Measurements from ENCODE around the gene GGTA1. TPM values are rescaled to one million over a fixed set of nuclear protein-coding genes. Genes with fewer than 3 reads are reported as not detected.

The GGTA1 gene
- total and polyA plus RNA-seq, 10 donors, result 11.2 to 44.9 (median 23.3) TPM

DNA sequence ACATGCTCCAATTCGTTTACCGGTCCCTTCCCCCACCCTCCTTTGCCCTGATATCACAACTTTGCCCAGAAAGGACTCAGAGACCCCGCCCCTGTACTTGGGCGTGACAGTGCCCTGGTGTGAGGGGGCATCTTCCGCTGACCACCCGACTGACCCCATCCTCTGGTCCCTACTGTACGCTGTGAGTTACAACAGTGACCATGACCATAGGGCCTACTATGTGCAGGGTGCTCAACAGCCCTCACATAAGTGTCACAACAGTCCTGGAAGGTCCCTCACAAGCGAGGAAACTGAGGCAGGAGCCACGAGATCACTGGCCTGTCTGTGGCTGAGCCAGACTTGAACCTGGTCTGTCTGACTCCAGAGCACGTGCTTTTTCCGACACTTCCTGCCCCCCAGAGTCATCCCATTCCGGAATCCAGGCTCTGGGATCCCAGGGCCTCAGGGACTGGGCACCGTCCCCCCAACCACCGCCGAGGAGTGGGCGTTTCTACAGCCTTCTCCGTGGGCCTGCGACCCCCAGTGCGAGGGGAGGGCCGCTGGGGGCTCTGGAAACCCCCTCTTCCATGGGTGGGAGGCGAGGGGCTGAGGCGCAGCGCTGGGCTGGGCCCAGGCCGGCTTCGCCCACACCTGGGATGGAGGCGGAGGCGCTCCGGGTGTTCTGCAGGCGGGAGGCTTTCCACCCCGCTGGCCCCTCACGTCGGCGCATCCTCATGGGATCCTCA lies 45.7 kb upstream of the GGTA1 start:
- H3K27ac ChIP-seq, result no peak overlapping the region
- H3K9me3 ChIP-seq, result no peaks in the 10 kb centered on the region
- peaks cover 7 to 19% (median 14%) of the 10 kb centered on the region in 6 donors for H3K4me1 ChIP-seq
- H3K27me3 ChIP-seq (replicated peaks in 1 of 7), result peaks cover 0 to 52% (median 0%) of the 10 kb centered on the region in 7 donors
- intact Hi-C loops (cut with DNase I; ENCODE audit: low total_unique reads), result loop anchor here (5.0 to 10.0 kb wide), 2 partner anchors 139 to 447 kb away; no protein-coding TSS in a partner anchor
- H3K4me3 ChIP-seq, result peak overlapping the region in 1 of 8 donors; percentile 24
- TF ChIP-seq POLR2AphosphoS5 (IDR thresholded peaks at IDR 0.05) (no peak), POLR2A (IDR thresholded peaks at IDR 0.05) (no peak)
- TF ChIP-seq, protein P1, sequence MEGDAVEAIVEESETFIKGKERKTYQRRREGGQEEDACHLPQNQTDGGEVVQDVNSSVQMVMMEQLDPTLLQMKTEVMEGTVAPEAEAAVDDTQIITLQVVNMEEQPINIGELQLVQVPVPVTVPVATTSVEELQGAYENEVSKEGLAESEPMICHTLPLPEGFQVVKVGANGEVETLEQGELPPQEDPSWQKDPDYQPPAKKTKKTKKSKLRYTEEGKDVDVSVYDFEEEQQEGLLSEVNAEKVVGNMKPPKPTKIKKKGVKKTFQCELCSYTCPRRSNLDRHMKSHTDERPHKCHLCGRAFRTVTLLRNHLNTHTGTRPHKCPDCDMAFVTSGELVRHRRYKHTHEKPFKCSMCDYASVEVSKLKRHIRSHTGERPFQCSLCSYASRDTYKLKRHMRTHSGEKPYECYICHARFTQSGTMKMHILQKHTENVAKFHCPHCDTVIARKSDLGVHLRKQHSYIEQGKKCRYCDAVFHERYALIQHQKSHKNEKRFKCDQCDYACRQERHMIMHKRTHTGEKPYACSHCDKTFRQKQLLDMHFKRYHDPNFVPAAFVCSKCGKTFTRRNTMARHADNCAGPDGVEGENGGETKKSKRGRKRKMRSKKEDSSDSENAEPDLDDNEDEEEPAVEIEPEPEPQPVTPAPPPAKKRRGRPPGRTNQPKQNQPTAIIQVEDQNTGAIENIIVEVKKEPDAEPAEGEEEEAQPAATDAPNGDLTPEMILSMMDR (IDR thresholded peaks at IDR 0.05 in 8 of 11, conservative IDR thresholded peaks at IDR 0.05 in 3 of 11), result no peak
- no peak for DNase-seq
- 43 to 62% (median 50%) methylated on average over 18 to 33 of the region's 33 CpGs for WGBS, 5 donors
- H3K36me3 ChIP-seq, result no peaks in the 10 kb centered on the region

GRCh38 chr9:121542025-121542424 lies 42.4 kb upstream of the GGTA1 start:
- H3K36me3 ChIP-seq, result no peaks in the 10 kb centered on the region
- no peak overlapping the region for H3K27ac ChIP-seq
- intact Hi-C loops (cut with DNase I; ENCODE audit: low total_unique reads), result loop anchor here (10.0 kb wide), 1 partner anchor 143 kb away; no protein-coding TSS in a partner anchor
- no peak overlapping the region for H3K4me3 ChIP-seq
- peaks cover 6 to 20% (median 13%) of the 10 kb centered on the region in 6 donors for H3K4me1 ChIP-seq
- TF ChIP-seq, protein P1 (IDR thresholded peaks at IDR 0.05 in 8 of 11, conservative IDR thresholded peaks at IDR 0.05 in 3 of 11), result no peak
- TF ChIP-seq POLR2A (IDR thresholded peaks at IDR 0.05) (no peak), POLR2AphosphoS5 (IDR thresholded peaks at IDR 0.05) (no peak)
- no peak for DNase-seq
- H3K9me3 ChIP-seq, result no peaks in the 10 kb centered on the region
- peaks cover 0 to 22% (median 0%) of the 10 kb centered on the region in 7 donors for H3K27me3 ChIP-seq (replicated peaks in 1 of 7)
- 75 to 83% (median 77%) methylated on average over 4 of the region's 4 CpGs for WGBS, 5 donors

DNA sequence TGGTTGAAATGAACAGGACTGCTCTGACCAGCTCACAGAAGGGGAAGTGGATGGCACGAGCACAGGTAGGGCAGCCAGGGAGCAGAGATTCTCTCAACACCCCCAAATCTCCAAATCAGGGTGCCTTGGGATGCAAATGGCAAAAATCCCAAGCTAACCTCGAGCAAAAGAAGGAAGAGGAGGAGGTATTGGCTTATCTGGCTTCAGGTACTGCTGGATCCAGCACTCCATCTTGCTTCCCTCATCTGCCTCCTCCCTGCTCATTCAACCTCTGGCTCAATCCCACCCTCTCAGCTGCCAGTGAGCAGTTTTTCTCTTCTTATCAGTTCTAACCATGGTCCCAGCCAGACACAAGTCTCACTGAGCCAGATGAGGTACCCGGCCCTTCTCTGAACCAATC lies 41.6 kb upstream of the GGTA1 start:
- 55 to 81% (median 71%) methylated on average over 2 to 3 of the region's 3 CpGs for WGBS, 5 donors
- TF ChIP-seq, protein P1 (IDR thresholded peaks at IDR 0.05 in 8 of 11, conservative IDR thresholded peaks at IDR 0.05 in 3 of 11), result no peak
- TF ChIP-seq POLR2A (IDR thresholded peaks at IDR 0.05) (no peak), POLR2AphosphoS5 (IDR thresholded peaks at IDR 0.05) (no peak)

GRCh38 chr9:121538221-121538620 lies 38.6 kb upstream of the GGTA1 start:
- Histone ChIP-seq H3K27ac (no peak overlapping the region), H3K4me3 (no peak overlapping the region), H3K9me3 (no peaks in the 10 kb centered on the region), H3K4me1 (peaks cover 0 to 6% (median 3%) of the 10 kb centered on the region in 6 donors), H3K27me3 (replicated peaks in 1 of 7) (no peaks in the 10 kb centered on the region), H3K36me3 (no peaks in the 10 kb centered on the region)
- TF ChIP-seq, protein P1 (IDR thresholded peaks at IDR 0.05 in 8 of 11, conservative IDR thresholded peaks at IDR 0.05 in 3 of 11), result peak in 4 of 11 experiments; percentile 7 to 25 (median 18)
- no peak for TF ChIP-seq POLR2A (IDR thresholded peaks at IDR 0.05)
- intact Hi-C loops (cut with DNase I; ENCODE audit: low total_unique reads), result no loop called here
- 76 to 84% (median 79%) methylated on average over 7 of the region's 7 CpGs for WGBS, 5 donors
- no peak for DNase-seq

More for the DNA sequence above, 41.6 kb upstream of the GGTA1 start:
- no peak overlapping the region for H3K27ac ChIP-seq
- peaks cover 4 to 15% (median 11%) of the 10 kb centered on the region in 6 donors for H3K4me1 ChIP-seq
- no peak for DNase-seq
- H3K4me3 ChIP-seq, result no peak overlapping the region
- no peaks in the 10 kb centered on the region for H3K9me3 ChIP-seq
- H3K27me3 ChIP-seq (replicated peaks in 1 of 7), result peaks cover 0 to 14% (median 0%) of the 10 kb centered on the region in 7 donors
- intact Hi-C loops (cut with DNase I; ENCODE audit: low total_unique reads), result loop anchor here (10.0 kb wide), 1 partner anchor 144 kb away; no protein-coding TSS in a partner anchor
- H3K36me3 ChIP-seq, result no peaks in the 10 kb centered on the region
